ENCODE measurements around the gene LPCAT3.

DNA sequence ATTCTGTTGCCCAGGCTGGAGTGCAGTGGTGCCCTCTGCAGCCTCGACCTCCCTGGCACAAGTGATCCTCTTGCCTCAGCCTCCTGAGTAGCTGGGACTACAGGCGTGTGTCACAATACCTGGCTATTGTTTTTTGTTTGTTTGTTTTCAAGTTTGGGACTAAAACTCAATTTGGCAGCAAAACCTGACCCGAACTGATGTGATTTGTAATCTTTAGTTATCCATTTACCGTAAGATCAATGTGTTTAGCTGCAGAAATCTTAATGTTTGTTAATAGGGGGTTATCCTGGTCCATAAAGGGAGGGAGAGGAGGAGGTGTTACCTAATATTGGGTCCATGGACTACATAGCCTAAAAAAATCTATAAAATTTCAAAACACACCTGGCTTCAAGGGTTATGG is 41.5 kb upstream of the LPCAT3 start:
- TF ChIP-seq, protein P1, sequence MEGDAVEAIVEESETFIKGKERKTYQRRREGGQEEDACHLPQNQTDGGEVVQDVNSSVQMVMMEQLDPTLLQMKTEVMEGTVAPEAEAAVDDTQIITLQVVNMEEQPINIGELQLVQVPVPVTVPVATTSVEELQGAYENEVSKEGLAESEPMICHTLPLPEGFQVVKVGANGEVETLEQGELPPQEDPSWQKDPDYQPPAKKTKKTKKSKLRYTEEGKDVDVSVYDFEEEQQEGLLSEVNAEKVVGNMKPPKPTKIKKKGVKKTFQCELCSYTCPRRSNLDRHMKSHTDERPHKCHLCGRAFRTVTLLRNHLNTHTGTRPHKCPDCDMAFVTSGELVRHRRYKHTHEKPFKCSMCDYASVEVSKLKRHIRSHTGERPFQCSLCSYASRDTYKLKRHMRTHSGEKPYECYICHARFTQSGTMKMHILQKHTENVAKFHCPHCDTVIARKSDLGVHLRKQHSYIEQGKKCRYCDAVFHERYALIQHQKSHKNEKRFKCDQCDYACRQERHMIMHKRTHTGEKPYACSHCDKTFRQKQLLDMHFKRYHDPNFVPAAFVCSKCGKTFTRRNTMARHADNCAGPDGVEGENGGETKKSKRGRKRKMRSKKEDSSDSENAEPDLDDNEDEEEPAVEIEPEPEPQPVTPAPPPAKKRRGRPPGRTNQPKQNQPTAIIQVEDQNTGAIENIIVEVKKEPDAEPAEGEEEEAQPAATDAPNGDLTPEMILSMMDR (conservative IDR thresholded peaks at IDR 0.05; ENCODE audit: low read length) = no peak
- no peak for TF ChIP-seq EZH2phosphoT487 (IDR thresholded peaks at IDR 0.05; ENCODE audit: borderline replicate concordance)
